ENCODE data around the gene XBP1. TPM values are rescaled to one million over a fixed set of nuclear protein-coding genes. Genes with fewer than 3 reads are reported as not detected.

The XBP1 gene
- total RNA-seq, 4 donors from 2014 or later, result 111 to 166 (median 131) TPM

- Histone ChIP-seq H3K9me3 (no peaks in the 10 kb centered on the region), H3K36me3 (peaks cover 0 to 68% (median 10%) of the 10 kb centered on the region in 3 donors), H3K27me3 (no peaks in the 10 kb centered on the region), H3K4me3 (no peak overlapping the region), H3K4me1 (no peaks in the 10 kb centered on the region), H3K27ac (no peak overlapping the region)
- no peak for TF ChIP-seq POLR2A (IDR thresholded peaks at IDR 0.05)
- no peak for TF ChIP-seq CTCF (IDR thresholded peaks at IDR 0.05)
- intact Hi-C loops (cut with DNase I), result no loop called here
- no peak for DNase-seq
- 55 to 67% methylated on average over 6 of the region's 6 CpGs for WGBS, 2 donors
Observed at GRCh38 chr22:28750471-28750881, 49.9 kb downstream of the XBP1 start.

Small RNA genes within 50 kb of the gene (small RNA-seq; reads per million reads assigned to genes)
- gene Z93930.1, result 0 reads per million in 4 donors

Other genes with a start within 250 kb of the XBP1 start
- gene TTC28, start 120.7 kb downstream of the XBP1 start, total RNA-seq, result 10 to 100 TPM in 1 of 4 donors, 1 to 10 TPM in 3; 6.0 to 21.4 (median 7.7) TPM
- gene CHEK2, start 58.7 kb downstream of the XBP1 start, total RNA-seq, result 10 to 100 TPM in 2 of 4 donors, 1 to 10 TPM in 2; 6.6 to 17.4 (median 11.2) TPM
- 10 to 100 TPM; 14.4 to 24.9 (median 16.3) TPM for gene HSCB, start 58.5 kb downstream of the XBP1 start, total RNA-seq
- 10 to 100 TPM in 3 of 4 donors, 1 to 10 TPM in 1; 9.8 to 15.4 (median 14.4) TPM for gene CCDC117, start 27.9 kb downstream of the XBP1 start, total RNA-seq
- gene ZNRF3, start 83.0 kb upstream of the XBP1 start, total RNA-seq, result 10 to 100 TPM in 1 of 4 donors, 1 to 10 TPM in 3; 6.6 to 10.9 (median 7.2) TPM

All from esophagus squamous epithelium (tissue), 5 donors.